HepG2 (cell line): ENCODE results near the gene MDH1B. TPM values are rescaled to one million over a fixed set of nuclear protein-coding genes. Genes with fewer than 3 reads are reported as not detected.

Source experiments
- ARID5B ChIP-seq: IDR thresholded peaks from 2 replicates; pipeline ENCODE4 v1.4.0; 2020; ENCODE audit warnings: mild to moderate bottlenecking, missing genetic modification reagents
- BRF2 ChIP-seq: sonication (generic); formaldehyde crosslinking; IDR thresholded peaks from 2 replicates; pipeline ENCODE4 v1.8.1; 2022; ENCODE audit warnings: mild to moderate bottlenecking, missing genetic modification reagents
- CAMTA2 ChIP-seq: sonication (generic); formaldehyde crosslinking; IDR thresholded peaks from 2 replicates; pipeline ENCODE4 v1.4.0; 2020; ENCODE audit warnings: mild to moderate bottlenecking, missing genetic modification reagents, borderline replicate concordance
- CEBPG ChIP-seq: IDR thresholded peaks from 2 replicates; pipeline ENCODE4 v1.6.1; 2016
- CERS6 ChIP-seq: sonication (generic); formaldehyde crosslinking; IDR thresholded peaks from 2 replicates; pipeline ENCODE4 v1.5.0; 2020; ENCODE audit warnings: missing genetic modification reagents
- EED ChIP-seq: sonication (generic); formaldehyde crosslinking; IDR thresholded peaks from 2 replicates; pipeline ENCODE4 v1.5.0; 2020; ENCODE audit warnings: mild to moderate bottlenecking, missing genetic modification reagents
- GPBP1L1 ChIP-seq: sonication (generic); formaldehyde crosslinking; IDR thresholded peaks from 2 replicates; pipeline ENCODE4 v1.5.0; 2020; ENCODE audit warnings: mild to moderate bottlenecking, missing genetic modification reagents
- KLF12 ChIP-seq: sonication (generic); formaldehyde crosslinking; IDR thresholded peaks from 2 replicates; pipeline ENCODE4 v1.4.0; 2020; ENCODE audit warnings: missing genetic modification reagents, borderline replicate concordance
- NONO ChIP-seq, 2 experiments: fragments of 450-650 bp in 1 of 2; sonication (generic) in 1 of 2; formaldehyde crosslinking in 1 of 2; IDR thresholded peaks in 1 of 2; conservative IDR thresholded peaks in 1 of 2; 2 replicates each; pipeline versions ENCODE4 v1.6.1 to v1.8.0; 2017 to 2022; ENCODE audit warnings: mild to moderate bottlenecking in 1 of 2, missing genetic modification reagents in 1 of 2, moderate library complexity in 1 of 2
- PPARG ChIP-seq: conservative IDR thresholded peaks from 2 replicates; pipeline ENCODE4 v1.6.1; 2016; ENCODE audit warnings: missing biosample characterization, missing genetic modification reagents
- SP4 ChIP-seq: sonication (generic); formaldehyde crosslinking; IDR thresholded peaks from 2 replicates; pipeline ENCODE4 v1.8.1; 2023; ENCODE audit warnings: mild to moderate bottlenecking, missing genetic modification reagents
- TMF1 ChIP-seq: sonication (generic); formaldehyde crosslinking; IDR thresholded peaks from 2 replicates; pipeline ENCODE4 v1.8.1; 2022; ENCODE audit warnings: low read depth, missing genetic modification reagents
- USF2 ChIP-seq, 2 experiments: sonication (generic) in 1 of 2; formaldehyde crosslinking in 1 of 2; IDR thresholded peaks; 2 replicates each; pipeline versions ENCODE4 v1.5.1 to v1.6.1; 2011 to 2020; ENCODE audit warnings: borderline replicate concordance in 1 of 2, low read depth in 1 of 2, low read length in 1 of 2, mild to moderate bottlenecking in 1 of 2, missing genetic modification reagents in 1 of 2, moderate library complexity in 1 of 2
- ZKSCAN1 ChIP-seq: fragments of 150-350 bp; IDR thresholded peaks from 2 replicates; pipeline ENCODE4 v1.6.1; 2014; ENCODE audit warnings: low read length
- ZMYM3 ChIP-seq: sonication (generic); formaldehyde crosslinking; IDR thresholded peaks from 2 replicates; pipeline ENCODE4 v1.5.1; 2020; ENCODE audit warnings: mild to moderate bottlenecking, missing genetic modification reagents
- ZNF746 ChIP-seq: sonication (generic); formaldehyde crosslinking; IDR thresholded peaks from 2 replicates; pipeline ENCODE4 v1.8.0; 2022; ENCODE audit warnings: mild to moderate bottlenecking, missing genetic modification reagents
- ZNF777 ChIP-seq: sonication (generic); formaldehyde crosslinking; IDR thresholded peaks from 2 replicates; pipeline ENCODE4 v1.4.0; 2020; ENCODE audit warnings: missing genetic modification reagents
- ZSCAN31 ChIP-seq: sonication (generic); formaldehyde crosslinking; IDR thresholded peaks from 2 replicates; pipeline ENCODE4 v1.5.0; 2020; ENCODE audit warnings: low read depth, mild to moderate bottlenecking, missing genetic modification reagents
- polyA plus RNA-seq, 8 experiments: library from polyadenylated mRNA; depleted of rRNA in 3 of 8; stranded (reverse) in 7 of 8; unstranded in 1 of 8; fragments of >200 nt; fragmentation: Illumina TruSeq in 4 of 8; extraction: Trizol in 4 of 8; gene quantifications; 2 replicates each; pipeline versions ENCODE4 v1.2.1 to v1.2.3, GENCODE V29; 2011 to 2016; ENCODE audit warnings: low read depth in 4 of 8, missing spikeins in 1 of 8, mixed read lengths in 1 of 8; ENCODE audit not compliant: insufficient read depth in 1 of 8
- total RNA-seq, 5 experiments: library from RNA; depleted of rRNA; stranded (reverse); fragments of >200 nt; fragmentation: Illumina TruSeq; extraction: Trizol; gene quantifications; 2 replicates each; pipeline ENCODE4 v1.2.3, GENCODE V29; 2016; ENCODE audit warnings: low read depth in 1 of 5

The MDH1B gene
- total and polyA plus RNA-seq, 2 of the 13 experiments (the other 11 are each of a cell fraction or from before 2014, with no cell fraction given), result 0.17 to 0.86 TPM

- TF ChIP-seq GPBP1L1 (CRISPR knock-in tag) (no peak), ARID5B (CRISPR knock-in tag) (peak; percentile 70; the same call in 1 of the 2 replicates), CERS6 (no peak), KLF12 (0 out of 2 replicates have a peak, but pooled peaks have one; percentile 40), ZSCAN31 (CRISPR knock-in tag) (peak; percentile 76; the same call in 1 of the 2 replicates), ZMYM3 (CRISPR knock-in tag) (peak; percentile 68), EED (0 out of 2 replicates have a peak, but pooled peaks have one; percentile 66), TMF1 (CRISPR knock-in tag) (peak; percentile 87), CAMTA2 (CRISPR knock-in tag) (0 out of 2 replicates have a peak, but pooled peaks have one; percentile 74), PPARG (CRISPR knock-in tag) (peak; percentile 56; the same call in 1 of the 2 replicates), SP4 (CRISPR knock-in tag) (no peak), ZNF746 (CRISPR knock-in tag) (no peak), ZKSCAN1 (peak; percentile 58; the same call in 1 of the 2 replicates), CEBPG (CRISPR knock-in tag) (0 out of 2 replicates have a peak, but pooled peaks have one; percentile 33), BRF2 (no peak), ZNF777 (no peak), USF2 (IDR thresholded peaks at IDR 0.05; ENCODE audit: low read depth, low read length) (no peak), USF2 (CRISPR knock-in tag; IDR thresholded peaks at IDR 0.05; ENCODE audit: borderline replicate concordance) (peak; percentile 42; the same call in 1 of the 2 replicates), NONO (IDR thresholded peaks at IDR 0.05) (no peak), NONO (CRISPR knock-in tag; conservative IDR thresholded peaks at IDR 0.05) (peak; percentile 92)
Measured at GRCh38 chr2:206765242-206766056, at the start of gene MDH1B, which contains the start of gene FASTKD2 (continued).
